GM12878 (cell line): ENCODE results near the gene ARMC9. TPM values are rescaled to one million over a fixed set of nuclear protein-coding genes. Genes with fewer than 3 reads are reported as not detected.

Source experiments
- ATAC-seq: fragments of 200-7000 bp; cut with Tn5 transposase; 3 replicates; pipeline ENCODE4 v1.9.1; 2020; ENCODE audit warnings: mild to moderate bottlenecking, moderate library complexity
- BruUV-seq: library from RNA; stranded (reverse); fragments of 400-500 nt; replicated peaks from 2 replicates; lab custom pipeline; 2021; lab: Mats Ljungman, UMichigan
- CTCF ChIA-PET: fragments of 300-600 bp; sonication (Branson Sonifier 250); formaldehyde crosslinking; extraction: SDS; loops from one replicate; lab custom pipeline; 2021; ENCODE audit warnings: inconsistent platforms; lab: Yijun Ruan, JAX
- POLR2A ChIA-PET: fragments of 350-600 bp; formaldehyde crosslinking; extraction: SDS; loops from one replicate; lab custom pipeline; 2021; ENCODE audit warnings: inconsistent platforms; lab: Charles Lee
- RAD21 ChIA-PET: fragments of 300-600 bp; sonication (Branson Sonifier 250); formaldehyde crosslinking; loops from one replicate; lab custom pipeline; 2023; ENCODE audit warnings: antibody characterized with exemption; ENCODE audit not compliant: unreplicated experiment; lab: Charles Lee
- SMC1A ChIA-PET: fragments of 300-600 bp; sonication (Branson Sonifier 250); formaldehyde crosslinking; loops from one replicate; lab custom pipeline; 2023; ENCODE audit not compliant: unreplicated experiment, uncharacterized antibody; lab: Charles Lee
- DNase-seq: peaks from one replicate; pipeline ENCODE4 v3.0.0-alpha.2; 2011; ENCODE audit warnings: low read depth, low spot score
- FAIRE-seq: peaks from 3 replicates; lab custom pipeline; 2011; peaks lifted over from hg19 to GRCh38; lab: Jason Lieb, UNC
- H2AFZ ChIP-seq: 2 replicates; pipeline ENCODE4 v1.6.0; 2011; ENCODE audit warnings: low read depth, low read length, control low read depth; ENCODE audit not compliant: control insufficient read depth
- H3K27ac ChIP-seq: 2 replicates; pipeline ENCODE4 v1.5.1; 2011; ENCODE audit warnings: control low read depth; ENCODE audit not compliant: control insufficient read depth, insufficient read depth
- H3K27me3 ChIP-seq, 2 experiments: replicated peaks in 1 of 2; 2 replicates each; pipeline versions ENCODE4 v1.6.0 to v1.6.1; 2011; ENCODE audit warnings: low read length in 1 of 2; ENCODE audit not compliant: control insufficient read depth in 2 of 2, insufficient read depth in 2 of 2
- H3K36me3 ChIP-seq, 2 experiments: 2 replicates each; pipeline ENCODE4 v1.5.1; 2011; ENCODE audit warnings: low read length in 1 of 2; ENCODE audit not compliant: control insufficient read depth in 2 of 2, insufficient read depth in 2 of 2
- H3K4me1 ChIP-seq: 2 replicates; pipeline ENCODE4 v1.6.1; 2011; ENCODE audit warnings: mild to moderate bottlenecking, low read length, moderate library complexity, mixed read lengths; ENCODE audit not compliant: control insufficient read depth, insufficient read depth
- H3K4me2 ChIP-seq: 2 replicates; pipeline ENCODE4 v1.6.0; 2011; ENCODE audit warnings: control low read depth; ENCODE audit not compliant: control insufficient read depth, insufficient read depth
- H3K4me3 ChIP-seq: fragments of 200-600 bp; sonication (generic); 2 replicates; pipeline ENCODE4 v1.5.1; 2016
- H3K79me2 ChIP-seq: 2 replicates; pipeline ENCODE4 v1.6.0; 2011; ENCODE audit warnings: low read length; ENCODE audit not compliant: control insufficient read depth, insufficient read depth
- H3K9ac ChIP-seq: 2 replicates; pipeline ENCODE4 v1.8.0; 2011; ENCODE audit warnings: low read length, control low read depth, mixed read lengths; ENCODE audit not compliant: control insufficient read depth, insufficient read depth
- H3K9me3 ChIP-seq: replicated peaks from 3 replicates; pipeline ENCODE4 v1.5.1; 2011; ENCODE audit warnings: mild to moderate bottlenecking, low read length; ENCODE audit not compliant: control insufficient read depth, insufficient read depth
- H4K20me1 ChIP-seq: 2 replicates; pipeline ENCODE4 v1.6.0; 2011; ENCODE audit not compliant: control insufficient read depth, insufficient read depth
- ASH2L ChIP-seq: fragments of 300-600, 200-600 bp; sonication (generic); IDR thresholded peaks from 2 replicates; pipeline ENCODE4 v1.6.1; 2017; ENCODE audit warnings: low read depth, mild to moderate bottlenecking, borderline replicate concordance
- BCL3 ChIP-seq: IDR thresholded peaks from 2 replicates; pipeline ENCODE4 v1.6.1; 2011; ENCODE audit warnings: borderline replicate concordance, low read depth, mild to moderate bottlenecking, moderate library complexity, low read length; ENCODE audit not compliant: insufficient read depth, poor library complexity, severe bottlenecking
- CREB1 ChIP-seq: IDR thresholded peaks from 2 replicates; pipeline ENCODE4 v1.6.1; 2012; ENCODE audit warnings: low read depth, mild to moderate bottlenecking, inconsistent platforms
- ETV6 ChIP-seq, 2 experiments: fragments of 450-650 bp in 1 of 2; IDR thresholded peaks in 1 of 2; conservative IDR thresholded peaks in 1 of 2; 2 replicates each; pipeline ENCODE4 v1.6.1; 2014; ENCODE audit warnings: antibody characterized with exemption in 1 of 2, borderline replicate concordance in 1 of 2, low read depth in 1 of 2, mild to moderate bottlenecking in 1 of 2, moderate library complexity in 1 of 2
- MEF2A ChIP-seq: IDR thresholded peaks from 2 replicates; pipeline ENCODE4 v1.6.1; 2011; ENCODE audit warnings: low read depth, mild to moderate bottlenecking, low read length, moderate library complexity; ENCODE audit not compliant: insufficient read depth
- MLLT1 ChIP-seq: fragments of 450-650 bp; IDR thresholded peaks from 2 replicates; pipeline ENCODE4 v1.6.1; 2016; ENCODE audit warnings: mild to moderate bottlenecking
- PAX8 ChIP-seq: fragments of 450-650 bp; IDR thresholded peaks from 2 replicates; pipeline ENCODE4 v1.6.1; 2017; ENCODE audit warnings: mild to moderate bottlenecking, moderate library complexity
- ZNF384 ChIP-seq: IDR thresholded peaks from 2 replicates; pipeline ENCODE4 v1.6.1; 2012; ENCODE audit warnings: low read depth, mild to moderate bottlenecking, low read length, improper control_type of control experiment, borderline replicate concordance
- ZZZ3 ChIP-seq: IDR thresholded peaks from 2 replicates; pipeline ENCODE4 v1.6.1; 2011; ENCODE audit warnings: low read depth; ENCODE audit not compliant: control insufficient read depth, insufficient read length
- WGBS: methylation state at CpG from one replicate; pipeline ENCODE4 v1.1.6; 2016; ENCODE audit warnings: low lambda C conversion rate; ENCODE audit not compliant: insufficient replicate concordance, insufficient coverage; ENCODE audit errors: missing lambda C conversion rate; 5-methylcytosine and 5-hydroxymethylcytosine counted together
- in situ Hi-C: fragments of 300-500 bp; cut with MboI; formaldehyde crosslinking; loops from 9 replicates; pipeline ENCODE4 v1.14.3; 2018; ENCODE audit warnings: mixed read lengths
- intact Hi-C: fragments of 100-400 bp; cut with micrococcal nuclease; formaldehyde crosslinking; loops from one replicate; pipeline ENCODE4 v1.14.2; 2022; ENCODE audit not compliant: unreplicated experiment
- polyA plus RNA-seq, 11 experiments: library from polyadenylated mRNA; depleted of rRNA in 4 of 11; unstranded in 6 of 11; stranded (reverse) in 5 of 11; fragments of >200 nt; fragmentation: Nextera tagmentation in 4 of 11; fragmentation: Illumina TruSeq in 1 of 11; extraction: Ambion mirVana in 4 of 11; extraction: Trizol in 1 of 11; gene quantifications; 1 replicate in 1 of 11; 2 replicates in 10 of 11; pipeline versions ENCODE4 v1.2.1 to v1.2.3, GENCODE V29; 2011 to 2016; ENCODE audit warnings: inconsistent platforms in 2 of 11, missing spikeins in 2 of 11, low read depth in 1 of 11
- total RNA-seq, 4 experiments: library from RNA; depleted of rRNA in 3 of 4; stranded (reverse); fragments of >200 nt in 3 of 4; fragmentation: Illumina TruSeq in 1 of 4; extraction: Trizol in 1 of 4; gene quantifications; 2 replicates each; pipeline versions ENCODE4 v1.2.1 to v1.2.3, GENCODE V29; 2013 to 2021

Gene ARMC9
- total and polyA plus RNA-seq, 10 of the 15 experiments (the other 5 are each of a cell fraction or from before 2014, with no cell fraction given), result 3.8 to 21.8 (median 10.4) TPM

- SMC1A ChIA-PET, result no interaction called here
- Histone ChIP-seq H3K27me3 (no peaks in the 10 kb centered on the region), H4K20me1 (no peaks in the 10 kb centered on the region), H3K79me2 (no peaks in the 10 kb centered on the region), H3K9me3 (no peaks in the 10 kb centered on the region), H3K9ac (no peak overlapping the region), H3K4me3 (no peak overlapping the region), H3K4me1 (no peaks in the 10 kb centered on the region), H3K27ac (no peak overlapping the region), H2AFZ (no peak overlapping the region)
- RAD21 ChIA-PET, result no interaction called here
- POLR2A ChIA-PET, result no interaction called here
- CTCF ChIA-PET, result no interaction called here
- DNase-seq, result no peak
- in situ Hi-C loops (no loop called here), intact Hi-C loops (no loop called here)
- no TSS peak for BruUV-seq
- 74% methylated on average over 5 of the region's 6 CpGs for WGBS
- ATAC-seq, result no peak
- no peak for TF ChIP-seq ASH2L
- no peak for TF ChIP-seq ZNF384
- TF ChIP-seq MLLT1, result no peak
- no peak for TF ChIP-seq ETV6 (conservative IDR thresholded peaks at IDR 0.05 in 1 of 2, IDR thresholded peaks at IDR 0.05 in 1 of 2; ENCODE audit: borderline replicate concordance in 1 of 2, low read depth in 1 of 2)
- no peak for TF ChIP-seq MEF2A
- no peak for TF ChIP-seq PAX8
- TF ChIP-seq ZZZ3, result no peak
- no peak for TF ChIP-seq CREB1
- no peak for TF ChIP-seq BCL3
- TF ChIP-seq, all 136 proteins: peak for 0
- FAIRE-seq, result no peak
- H3K4me2 ChIP-seq, result no peak overlapping the region
- H3K36me3 ChIP-seq, result peaks cover 0 to 4% of the 10 kb centered on the region in 2 experiments; a peak in 2 of 4 replicates
Observed at GRCh38 chr2:231332388-231332787, 134.0 kb downstream of the ARMC9 start.
